GM10847 (cell line): Measurements from ENCODE around the gene PML.

Experiments used
- POLR2A ChIP-seq: IDR thresholded peaks from 2 replicates; pipeline ENCODE4 v1.6.1; 2011; ENCODE audit not compliant: insufficient read length; ENCODE audit errors: extremely low read depth

PML gene

DNA sequence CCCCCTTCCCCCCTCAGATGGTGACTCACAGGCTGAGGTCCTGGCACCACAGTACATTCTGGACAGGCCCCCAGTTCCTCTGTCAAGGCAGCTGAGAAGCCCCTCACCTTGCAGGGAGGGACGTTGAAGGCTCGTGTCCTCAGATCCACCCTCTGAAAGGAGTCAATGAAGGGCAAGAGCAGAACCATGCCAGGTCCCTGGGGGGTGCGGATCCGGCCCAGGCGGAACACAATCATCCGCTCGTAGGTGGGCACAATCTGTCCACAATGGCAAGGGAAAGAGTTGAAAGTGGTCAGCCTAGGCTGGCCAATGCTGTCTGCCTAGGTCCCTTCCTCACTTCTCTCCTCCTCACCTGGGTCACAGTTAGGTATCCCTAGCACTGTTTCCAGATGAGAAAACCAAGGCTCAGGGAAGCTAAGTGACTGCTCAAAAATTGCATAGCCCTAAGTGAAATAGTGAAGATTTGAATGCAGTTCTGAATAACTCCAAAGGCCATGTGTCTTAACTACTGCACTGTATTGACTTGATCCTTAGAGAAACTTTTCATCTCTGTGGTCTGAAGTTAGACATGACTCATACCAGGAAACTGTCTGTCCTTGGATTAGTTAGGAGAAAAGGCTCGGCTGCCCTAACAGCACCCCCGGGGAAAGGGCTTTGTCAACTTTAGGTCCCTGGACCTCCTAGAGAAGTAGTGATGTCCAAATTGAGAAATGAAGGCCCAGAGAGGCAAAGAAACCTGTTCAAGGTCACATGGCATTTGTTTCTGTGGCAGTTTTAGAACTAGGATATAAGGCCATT lies 5.3 kb upstream of the PML start:
- no peak for TF ChIP-seq POLR2A

GRCh38 chr15:73990250-73991005 lies 4.1 kb upstream of the PML start:
- no peak for TF ChIP-seq POLR2A

DNA sequence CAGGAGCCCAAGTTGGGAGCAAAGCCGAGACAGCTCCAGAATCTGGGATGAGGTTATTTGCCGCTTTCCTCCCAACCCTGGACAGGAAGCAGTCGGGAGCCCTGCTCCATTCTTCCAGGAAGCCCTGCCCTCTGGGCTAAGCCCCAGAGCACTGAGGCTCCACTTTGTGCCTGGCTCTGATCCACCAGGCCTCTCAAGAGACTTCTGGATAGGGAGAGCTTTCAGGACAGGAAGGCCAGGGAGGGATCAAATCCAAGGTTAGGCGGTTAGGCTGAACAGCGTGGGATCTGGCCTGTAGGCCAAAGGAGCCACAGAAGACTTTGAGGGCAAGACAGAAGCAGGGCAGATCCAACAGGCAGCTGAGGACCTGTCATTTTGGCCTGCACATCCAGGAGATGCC lies 3.3 kb upstream of the PML start:
- no peak for TF ChIP-seq POLR2A

DNA sequence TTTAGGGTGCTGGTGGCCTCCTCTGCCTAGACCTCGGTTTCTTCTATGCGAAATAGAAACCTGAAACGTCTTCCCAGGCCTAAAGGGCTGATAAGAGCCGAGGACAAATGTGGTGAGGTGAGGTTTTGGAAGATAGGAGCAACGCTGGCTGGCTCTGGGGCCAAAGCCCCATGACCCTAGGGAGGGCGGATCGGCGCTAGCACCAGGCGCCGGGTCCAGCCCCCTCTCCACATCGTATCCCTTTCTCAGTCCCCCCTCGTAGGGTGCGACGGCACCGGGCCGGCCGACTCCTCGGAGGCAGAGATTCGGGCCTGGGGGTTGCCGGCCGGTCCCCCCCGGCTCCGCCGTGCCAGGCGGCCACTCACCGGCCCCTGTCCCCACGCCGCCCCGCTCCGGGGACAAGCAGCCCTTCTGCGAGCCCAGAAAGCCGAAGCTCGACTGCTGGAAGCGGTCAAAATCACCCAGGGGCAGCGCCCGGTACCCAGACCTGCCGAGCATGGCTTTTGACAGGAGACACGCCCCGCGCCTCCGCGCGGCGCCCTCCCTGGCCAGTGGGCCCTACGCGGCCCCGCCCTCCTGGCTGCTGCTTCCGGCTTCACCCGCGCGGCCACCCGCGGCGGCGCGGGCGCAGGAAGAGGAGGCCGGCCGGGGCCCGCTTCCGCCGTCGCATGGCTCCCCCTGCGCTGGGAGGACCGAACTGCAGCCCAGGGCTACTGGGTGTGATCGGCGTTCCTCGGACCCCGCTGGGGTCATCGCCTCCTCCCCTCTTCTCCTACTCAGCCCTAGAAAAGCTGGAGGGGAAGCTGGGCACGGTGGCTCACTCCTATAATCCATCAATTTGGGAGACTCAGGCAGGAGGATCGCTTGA lies 2.6 kb upstream of the PML start, which contains the start of gene STOML1:
Gene STOML1 (minus strand): TSS at position 570 of the 868 bp plus-strand sequence. CDS start 72 bp downstream, at position 498.
- peak; percentile 46 for TF ChIP-seq POLR2A

DNA sequence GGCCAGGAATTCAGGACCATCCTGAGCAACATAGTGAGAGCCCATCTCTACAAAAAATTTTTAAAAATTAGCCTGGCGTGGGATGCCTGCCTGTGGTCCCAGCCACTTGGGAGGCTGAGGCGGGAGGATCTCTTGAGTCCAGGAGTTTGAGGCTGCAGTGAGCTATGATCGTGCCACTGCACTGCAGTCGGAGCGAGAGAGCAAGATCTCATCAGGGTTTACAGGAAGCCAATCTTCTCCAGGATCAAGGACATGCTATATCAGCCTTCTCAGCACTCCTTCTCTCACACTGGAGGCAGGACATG lies 2.0 kb upstream of the PML start:
- TF ChIP-seq POLR2A, result no peak

DNA sequence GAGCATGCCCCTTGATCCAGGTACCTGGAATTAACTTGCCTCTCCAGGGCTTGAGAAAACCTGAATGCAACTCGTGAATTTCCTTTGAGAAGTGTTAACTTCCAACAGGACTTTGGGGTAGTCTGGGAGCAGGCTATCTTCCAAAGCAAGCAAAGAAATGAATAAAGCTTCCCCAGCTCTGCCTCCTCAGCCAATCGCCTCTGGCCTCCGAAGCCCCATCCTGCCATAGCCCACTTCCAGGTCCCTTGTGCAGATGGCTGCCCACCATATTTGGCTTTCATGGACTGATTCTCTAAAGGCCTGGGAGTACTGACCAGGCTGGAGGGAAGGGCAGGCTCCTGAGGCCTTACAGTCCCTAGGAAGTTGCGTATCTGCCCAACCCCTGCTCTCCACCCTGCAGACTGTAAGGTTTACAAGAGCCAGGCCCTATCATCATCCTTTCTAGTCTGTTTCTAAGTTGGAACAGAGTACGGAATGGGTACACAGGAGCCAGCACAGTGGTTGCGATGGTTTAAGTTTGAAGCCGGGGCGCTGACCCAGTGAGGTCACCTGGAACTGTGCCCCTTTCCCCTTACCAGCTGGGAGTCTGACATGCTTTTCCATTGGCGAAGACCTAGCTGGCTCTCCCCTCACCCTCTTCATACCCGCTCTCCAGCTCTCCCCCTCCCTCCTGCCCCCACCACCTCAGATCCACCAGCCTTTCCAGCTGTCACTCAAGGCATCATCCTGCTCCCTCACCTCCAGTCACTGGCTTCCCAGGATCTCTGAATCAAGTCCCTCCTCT lies 1.1 kb upstream of the PML start:
- no peak for TF ChIP-seq POLR2A

- no peak for TF ChIP-seq POLR2A
These were observed 551 bp downstream of the PML start for GRCh38 chr15:73994912-73995622.

GRCh38 chr15:73996267-73996666 lies 1.8 kb downstream of the PML start:
- TF ChIP-seq POLR2A, result no peak

DNA sequence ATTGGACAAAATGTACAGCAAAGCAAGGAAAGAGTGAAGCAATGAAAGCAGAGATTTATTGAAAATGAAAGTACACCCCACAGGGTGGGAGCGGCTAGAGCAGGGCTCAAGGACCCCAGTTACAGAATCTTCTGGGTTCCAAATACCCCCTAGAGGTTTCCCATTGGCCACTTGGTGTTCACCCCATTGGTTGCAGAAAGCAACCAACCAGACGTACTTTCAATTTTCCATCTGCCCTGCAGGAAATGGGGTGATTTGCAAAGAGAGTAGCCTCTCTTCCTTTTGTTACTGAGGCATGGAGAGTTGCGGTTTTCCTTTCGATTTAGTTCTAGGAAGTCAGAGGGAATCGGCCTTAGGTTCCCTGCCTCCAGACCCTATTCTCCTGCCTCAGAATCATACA lies 2.4 kb downstream of the PML start:
- TF ChIP-seq POLR2A, result no peak

DNA sequence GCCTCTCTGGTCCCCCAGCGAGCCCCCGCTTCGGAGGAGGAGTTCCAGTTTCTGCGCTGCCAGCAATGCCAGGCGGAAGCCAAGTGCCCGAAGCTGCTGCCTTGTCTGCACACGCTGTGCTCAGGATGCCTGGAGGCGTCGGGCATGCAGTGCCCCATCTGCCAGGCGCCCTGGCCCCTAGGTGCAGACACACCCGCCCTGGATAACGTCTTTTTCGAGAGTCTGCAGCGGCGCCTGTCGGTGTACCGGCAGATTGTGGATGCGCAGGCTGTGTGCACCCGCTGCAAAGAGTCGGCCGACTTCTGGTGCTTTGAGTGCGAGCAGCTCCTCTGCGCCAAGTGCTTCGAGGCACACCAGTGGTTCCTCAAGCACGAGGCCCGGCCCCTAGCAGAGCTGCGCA lies 3.5 kb downstream of the PML start:
- TF ChIP-seq POLR2A, result no peak

GRCh38 chr15:74006774-74007639 lies 12.5 kb downstream of the PML start:
- no peak for TF ChIP-seq POLR2A

DNA sequence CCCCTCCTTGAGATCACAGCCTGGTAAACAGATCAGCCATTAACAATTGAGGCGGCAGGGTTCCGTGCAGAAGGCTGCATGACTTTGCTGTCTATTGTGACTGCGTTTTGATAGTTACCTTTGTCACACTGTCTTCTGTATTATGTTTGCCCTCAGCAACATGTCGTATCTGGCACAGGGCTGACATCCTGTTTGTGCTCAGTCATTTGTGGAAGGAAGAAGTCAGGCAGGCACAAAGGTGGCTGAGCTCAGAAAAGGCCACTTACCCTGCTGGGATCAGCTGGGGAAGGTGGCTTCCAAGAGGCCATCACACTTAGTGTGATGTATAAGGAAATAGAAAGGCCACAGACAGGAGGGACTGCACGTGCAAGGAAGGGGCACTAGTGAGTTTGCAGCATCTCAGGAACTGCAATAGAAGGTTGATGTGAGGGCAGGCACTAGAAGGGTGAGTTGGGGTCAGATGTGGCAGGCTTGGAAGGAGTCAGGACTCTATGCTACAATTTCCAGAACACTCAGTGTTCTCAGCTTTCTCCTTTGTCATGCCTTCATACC lies 13.4 kb downstream of the PML start:
- no peak for TF ChIP-seq POLR2A

DNA sequence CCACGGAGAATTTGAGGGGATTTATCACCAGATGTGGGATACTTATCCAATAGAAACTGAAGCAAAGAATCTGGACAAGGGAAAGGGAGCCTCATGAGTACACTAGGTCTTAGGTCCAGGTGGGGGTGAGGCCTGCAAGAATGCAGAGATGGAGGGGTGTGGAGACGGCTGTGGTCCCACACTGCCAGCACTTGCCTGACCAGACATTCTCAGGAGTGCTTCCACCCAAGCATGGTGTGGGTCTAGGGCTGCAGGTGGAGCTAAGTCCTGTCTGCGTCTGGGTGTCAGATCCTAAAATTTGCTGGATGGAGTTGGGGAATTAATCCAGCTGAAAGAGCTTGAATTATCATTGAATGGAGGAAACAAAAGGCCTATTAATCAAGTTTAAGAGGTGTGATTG lies 14.4 kb downstream of the PML start:
- TF ChIP-seq POLR2A, result no peak
